HG02610 (cell line): ENCODE results near the gene STAT6.

Experiments used
- ATAC-seq: cut with Tn5 transposase; IDR thresholded peaks from one replicate; pipeline ENCODE4 v1.9.1; 2021; ENCODE audit warnings: mild to moderate bottlenecking, moderate library complexity; ENCODE audit not compliant: unreplicated experiment

The STAT6 gene

GRCh38 chr12:57111031-57111734, at the start of gene STAT6:
STAT6 (minus strand) TSS chr12:57111362; CDS start chr12:57108278, 3,084 bp downstream.
- ATAC-seq, result peak; percentile 57

GRCh38 chr12:57160741-57161140, 49.6 kb upstream of the STAT6 start:
- no peak for ATAC-seq

GRCh38 chr12:57160040-57160439, 48.9 kb upstream of the STAT6 start:
- ATAC-seq, result no peak

GRCh38 chr12:57159311-57159710, 48.1 kb upstream of the STAT6 start:
- no peak for ATAC-seq

GRCh38 chr12:57158665-57159064, 47.5 kb upstream of the STAT6 start:
- no peak for ATAC-seq

- ATAC-seq, result no peak
These were observed 47.0 kb upstream of the STAT6 start for GRCh38 chr12:57158186-57158585.

GRCh38 chr12:57157588-57158173, 46.5 kb upstream of the STAT6 start:
- ATAC-seq, result no peak

GRCh38 chr12:57156701-57157403, 45.7 kb upstream of the STAT6 start:
- no peak for ATAC-seq

GRCh38 chr12:57154804-57155434, 43.8 kb upstream of the STAT6 start:
- no peak for ATAC-seq

GRCh38 chr12:57154076-57154475, 42.9 kb upstream of the STAT6 start:
- no peak for ATAC-seq

GRCh38 chr12:57153415-57153997, 42.3 kb upstream of the STAT6 start:
- no peak for ATAC-seq

GRCh38 chr12:57152639-57153038, 41.5 kb upstream of the STAT6 start:
- ATAC-seq, result no peak

- ATAC-seq, result no peak
These were observed 40.8 kb upstream of the STAT6 start for GRCh38 chr12:57151741-57152630.

- ATAC-seq, result no peak
These were observed 39.3 kb upstream of the STAT6 start for GRCh38 chr12:57150400-57151000.

GRCh38 chr12:57149245-57149900, 38.2 kb upstream of the STAT6 start:
- ATAC-seq, result no peak

GRCh38 chr12:57148469-57149244, 37.5 kb upstream of the STAT6 start:
- no peak for ATAC-seq

- ATAC-seq, result no peak
These were observed 36.1 kb upstream of the STAT6 start, which contains the start of gene LRP1-AS for GRCh38 chr12:57146961-57147944. LRP1-AS (minus strand) TSS chr12:57147619.
